GM18868 (cell line): ENCODE results near the gene ERI3.

Experiments used
- ATAC-seq: cut with Tn5 transposase; IDR thresholded peaks from one replicate; pipeline ENCODE4 v1.9.1; 2021; ENCODE audit warnings: mild to moderate bottlenecking, moderate library complexity; ENCODE audit not compliant: unreplicated experiment

ERI3 gene

DNA sequence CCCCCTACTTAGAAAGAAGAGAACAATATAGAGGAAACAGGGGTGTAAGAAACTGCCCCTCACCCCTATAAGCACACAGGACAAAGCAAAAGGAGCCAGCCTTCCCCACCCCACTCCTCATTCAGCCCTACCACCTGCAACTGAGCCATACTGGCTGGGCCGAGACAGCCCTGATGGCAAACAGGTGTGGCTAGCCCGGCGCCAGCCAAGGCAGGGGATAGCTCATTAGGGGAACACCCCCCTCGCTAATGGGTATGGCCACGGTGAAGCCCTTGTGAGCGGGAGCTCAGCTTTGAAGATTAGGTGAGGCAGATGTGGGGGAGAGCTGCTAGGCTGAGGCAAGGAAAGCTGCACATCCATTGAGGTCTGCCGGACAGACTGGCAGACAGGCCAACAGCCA lies 65.5 kb downstream of the ERI3 start:
- ATAC-seq: no peak

DNA sequence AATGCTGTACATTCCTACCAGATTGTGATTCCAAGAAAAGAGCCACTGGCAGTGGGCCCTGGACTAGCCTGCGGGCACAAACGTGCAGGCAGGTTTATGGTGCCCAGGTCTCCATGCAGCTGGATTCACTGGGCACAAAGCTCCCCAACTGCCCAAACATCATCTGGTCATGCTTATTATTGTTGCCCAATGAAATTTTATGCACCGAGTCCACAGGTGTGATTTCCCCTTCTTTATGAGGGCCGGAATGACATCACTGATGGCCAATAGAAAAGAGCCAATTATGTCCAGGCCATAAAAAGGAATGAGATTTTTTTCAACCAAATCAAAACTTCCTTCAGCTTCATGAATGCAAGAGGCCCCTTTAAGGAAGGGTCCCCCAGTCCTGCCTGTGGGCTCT lies 66.2 kb downstream of the ERI3 start:
- ATAC-seq: no peak

DNA sequence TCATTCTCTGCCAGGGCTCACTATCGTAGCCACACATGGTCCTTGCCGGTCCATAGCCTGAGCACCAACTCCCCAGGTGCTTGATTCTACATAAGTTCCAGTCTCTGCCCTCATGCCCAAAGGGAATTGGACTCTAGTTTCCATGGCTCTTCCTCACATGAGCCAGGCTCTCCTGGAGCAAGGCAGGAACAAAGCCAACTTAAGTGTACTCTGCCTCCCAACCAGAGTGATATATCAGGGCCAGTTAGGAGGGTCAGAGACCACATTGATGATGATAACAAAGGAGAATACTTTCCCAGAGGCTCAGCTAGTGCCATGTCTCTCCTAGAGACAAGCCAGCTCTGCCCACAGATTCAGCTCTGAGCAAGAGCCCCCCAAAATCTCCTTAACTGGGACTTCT lies 70.9 kb downstream of the ERI3 start:
- no peak for ATAC-seq

DNA sequence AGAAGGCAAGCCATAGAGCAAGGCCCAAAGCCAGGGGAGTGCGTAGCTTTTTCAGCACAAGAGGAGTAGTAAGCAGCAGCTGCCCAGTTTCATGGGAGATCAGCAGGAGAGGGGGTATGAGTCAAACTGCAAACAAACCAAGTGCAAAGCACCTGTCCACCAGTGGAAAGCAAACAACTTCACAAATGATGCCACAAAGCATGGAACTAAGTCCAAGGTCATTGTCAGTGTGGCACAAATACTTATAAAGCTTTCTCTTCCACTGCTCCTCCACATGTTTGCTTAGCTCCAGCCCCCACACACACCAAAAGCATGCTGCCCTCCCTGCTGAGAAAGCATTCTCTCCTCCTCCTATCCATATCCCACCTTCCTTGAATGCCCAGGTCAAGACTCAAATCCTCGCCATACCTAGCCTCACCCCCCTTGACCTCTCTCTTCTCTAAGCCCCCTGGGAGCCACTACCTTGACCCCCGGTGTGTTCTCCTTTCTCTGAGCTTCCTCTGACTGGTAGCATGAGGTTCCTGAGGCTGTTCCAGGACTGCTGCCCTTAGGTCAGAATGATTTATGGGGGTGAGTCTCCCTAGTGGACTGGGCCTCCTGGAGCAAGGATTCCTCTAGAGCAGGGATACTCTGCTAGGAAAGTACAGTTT lies 71.4 kb downstream of the ERI3 start:
- ATAC-seq: no peak

DNA sequence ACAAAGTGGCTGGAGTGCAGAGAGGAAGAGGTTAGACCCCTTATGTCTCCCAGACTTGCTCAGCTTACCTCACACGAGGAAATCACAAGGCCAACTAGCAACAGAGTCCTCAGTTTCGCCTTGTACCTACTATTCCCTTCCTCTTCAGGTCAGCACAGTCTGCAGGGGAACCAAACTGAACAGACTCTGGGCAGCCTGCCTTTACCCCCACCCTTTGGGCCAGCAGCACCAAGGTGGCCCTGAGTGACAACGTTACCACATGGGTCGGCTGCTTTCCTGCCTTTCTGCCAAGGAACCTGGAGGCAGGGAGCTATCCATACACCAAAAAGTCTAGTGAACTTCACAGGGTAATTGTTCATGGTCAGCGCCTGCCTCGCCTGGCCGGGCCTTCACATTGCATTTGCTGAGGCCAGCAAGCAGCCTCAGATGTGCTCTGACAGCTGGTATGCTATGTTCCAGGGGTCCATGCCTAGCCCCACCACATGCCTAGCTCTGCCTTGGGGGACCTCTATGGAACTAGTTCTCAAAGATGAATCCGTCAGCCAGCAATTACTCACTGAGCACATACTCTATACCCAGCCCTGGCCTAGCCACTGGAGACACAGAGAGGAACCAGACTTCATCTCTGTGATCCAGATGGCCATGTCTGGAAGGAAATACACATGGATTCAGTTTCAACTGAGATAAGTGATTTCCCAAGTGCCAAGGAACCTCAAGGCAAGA lies 72.2 kb downstream of the ERI3 start:
- ATAC-seq: no peak

DNA sequence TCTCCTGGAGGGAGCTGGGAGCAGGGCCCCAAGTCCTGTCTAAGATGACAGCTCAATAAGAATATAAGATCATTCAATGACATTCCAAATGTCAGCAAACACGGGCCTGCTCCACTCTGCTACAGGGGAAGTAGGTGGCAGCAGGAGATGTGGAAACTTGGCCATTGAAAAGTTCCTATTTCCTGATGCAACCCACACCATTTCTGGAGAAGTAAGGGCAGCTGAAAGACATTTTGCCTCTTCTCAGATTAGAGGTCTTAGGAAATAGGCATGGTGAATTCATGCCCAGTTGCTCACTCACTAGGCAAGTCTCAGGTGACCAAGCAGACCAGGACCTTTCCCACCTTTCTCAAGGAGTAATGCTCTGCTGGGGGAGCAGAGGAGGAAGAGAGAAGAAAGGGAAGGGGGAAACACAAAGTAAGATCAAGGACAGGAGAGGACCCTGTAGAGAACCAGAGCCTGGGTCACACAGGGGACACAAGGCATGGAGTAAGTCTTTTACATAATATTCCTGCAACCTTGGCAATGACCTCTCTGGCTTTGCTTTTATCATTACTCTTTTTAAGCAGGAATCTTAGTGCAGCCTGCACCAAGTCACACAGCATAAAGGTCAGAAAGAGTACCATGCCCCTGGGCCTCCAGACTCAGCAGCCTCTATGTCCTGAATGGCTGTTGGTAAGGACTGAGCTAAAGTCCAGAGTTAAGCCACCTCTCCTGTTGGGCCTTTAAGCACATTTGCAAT lies 72.9 kb downstream of the ERI3 start:
- ATAC-seq: no peak

DNA sequence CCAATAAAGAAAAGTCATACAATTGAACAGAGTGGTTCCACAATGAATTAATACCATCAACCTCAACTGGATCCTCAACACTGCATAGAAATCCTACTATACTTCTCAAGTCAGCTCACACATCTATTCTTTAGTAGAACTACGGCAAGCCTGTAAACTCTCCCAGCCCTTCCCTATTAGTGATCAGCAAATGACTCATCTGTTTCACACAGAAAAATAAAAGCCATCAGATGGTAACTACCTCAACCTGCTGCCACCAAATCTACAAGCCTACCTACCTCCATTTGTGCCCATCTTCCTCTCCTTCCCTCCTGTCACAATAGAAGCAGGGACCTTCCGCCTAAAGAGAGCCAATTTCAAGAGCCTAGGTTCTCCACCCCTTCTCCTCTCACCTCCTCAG lies 78.2 kb downstream of the ERI3 start:
- no peak for ATAC-seq

DNA sequence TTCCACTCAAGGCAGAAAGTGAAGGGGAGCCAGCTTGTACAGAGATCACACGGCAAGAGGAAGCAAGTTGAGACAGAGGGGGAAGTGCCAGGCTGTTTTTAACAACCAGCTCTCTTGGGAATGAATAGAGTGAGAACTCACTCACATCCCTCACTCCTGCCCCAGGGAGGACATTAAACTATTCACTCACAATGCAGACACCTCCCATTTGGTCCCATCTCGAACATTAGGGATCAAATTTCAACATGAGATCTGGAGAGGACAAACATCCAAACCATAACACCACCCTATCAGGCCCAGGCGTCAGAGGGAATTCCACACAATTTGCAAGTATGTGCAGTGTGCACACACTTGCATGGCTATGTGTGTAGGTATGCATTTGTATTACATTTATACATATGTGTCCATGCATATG lies 79.1 kb downstream of the ERI3 start:
- ATAC-seq: no peak

DNA sequence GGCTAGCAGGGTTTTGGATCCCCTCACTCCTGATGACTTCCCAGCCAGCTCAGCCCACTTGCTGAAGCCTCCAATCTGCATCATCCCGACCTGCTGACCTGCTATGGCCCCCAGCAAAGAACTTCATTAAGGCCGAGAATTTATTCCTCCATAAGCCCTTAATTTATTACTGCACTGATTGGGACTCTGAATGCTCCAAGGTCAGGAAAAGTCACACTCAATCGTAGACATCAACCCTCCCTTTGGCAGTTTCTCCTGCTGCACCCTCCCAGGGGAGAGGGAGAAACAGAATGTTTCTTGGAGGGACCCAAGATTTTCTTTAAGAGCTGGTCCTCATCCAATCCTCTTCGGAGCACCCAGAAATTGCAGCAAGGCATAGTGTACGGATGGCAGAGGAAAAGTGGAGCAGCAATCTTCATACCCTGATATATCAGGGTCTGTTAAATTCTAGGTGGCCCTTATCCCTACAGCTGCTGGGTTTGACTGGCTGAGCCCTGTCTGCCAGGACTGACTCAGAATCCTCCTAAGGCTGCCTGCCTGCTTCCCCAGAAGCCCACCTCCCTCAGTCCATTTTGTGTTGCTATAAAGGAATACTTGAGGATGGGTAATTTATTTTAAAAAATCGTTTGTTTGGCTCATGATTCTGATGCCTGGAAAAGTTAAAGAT lies 79.6 kb downstream of the ERI3 start:
- no peak for ATAC-seq

DNA sequence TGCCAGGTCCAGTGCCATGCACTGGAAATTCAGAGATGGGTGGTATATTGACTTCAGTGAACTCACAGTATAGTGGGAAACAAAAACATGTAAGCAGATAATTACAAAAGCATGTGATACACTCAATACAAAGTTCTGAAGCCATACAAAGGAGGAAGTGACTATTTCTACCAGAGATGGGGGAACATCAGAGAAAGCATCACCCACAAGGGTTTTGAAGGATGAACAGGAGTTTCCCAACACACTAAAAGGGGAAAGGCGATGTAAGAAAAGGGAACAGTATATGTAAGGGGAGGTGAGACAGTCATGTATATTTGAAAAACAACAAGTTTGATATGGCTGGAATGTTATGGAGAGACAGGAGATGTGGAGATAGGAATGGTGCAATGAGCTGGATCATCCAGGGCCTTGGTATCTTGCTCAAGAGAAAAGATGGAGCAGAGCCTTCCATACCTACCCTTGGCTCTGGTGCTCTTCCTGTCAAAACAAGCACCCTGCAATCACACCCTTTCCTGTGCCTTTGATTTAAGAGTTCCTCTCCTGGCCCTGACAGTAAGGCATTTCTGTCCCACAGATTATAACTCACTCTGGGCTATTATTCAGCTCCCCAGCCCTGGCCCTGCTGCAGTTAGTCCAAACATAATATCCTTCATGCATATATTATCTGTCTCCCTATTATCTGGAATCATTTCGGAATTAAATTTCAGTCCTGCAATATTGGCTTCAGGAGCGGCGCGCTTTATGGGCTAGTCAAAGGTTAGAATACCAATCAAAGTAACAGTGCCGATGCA lies 81.3 kb downstream of the ERI3 start:
- ATAC-seq: no peak

DNA sequence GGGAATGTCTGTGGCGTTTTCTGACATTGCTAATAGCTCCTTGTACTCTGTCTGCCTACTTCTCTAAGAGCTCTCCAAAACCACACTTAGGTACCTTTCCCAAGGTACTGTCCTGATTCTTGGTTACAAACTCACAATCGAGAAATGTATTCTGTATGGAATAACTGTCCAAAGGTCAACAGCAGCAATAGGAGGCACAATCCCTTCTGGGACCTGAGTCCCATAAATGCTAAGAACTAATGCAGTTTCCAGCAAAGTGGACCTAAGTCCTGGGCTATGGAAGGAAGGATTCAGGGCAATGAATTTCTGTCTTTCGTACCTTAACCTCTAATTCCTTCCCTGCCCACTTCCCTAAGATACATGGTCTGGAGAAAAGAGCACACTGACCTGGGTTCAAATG lies 82.1 kb downstream of the ERI3 start:
- no peak for ATAC-seq

DNA sequence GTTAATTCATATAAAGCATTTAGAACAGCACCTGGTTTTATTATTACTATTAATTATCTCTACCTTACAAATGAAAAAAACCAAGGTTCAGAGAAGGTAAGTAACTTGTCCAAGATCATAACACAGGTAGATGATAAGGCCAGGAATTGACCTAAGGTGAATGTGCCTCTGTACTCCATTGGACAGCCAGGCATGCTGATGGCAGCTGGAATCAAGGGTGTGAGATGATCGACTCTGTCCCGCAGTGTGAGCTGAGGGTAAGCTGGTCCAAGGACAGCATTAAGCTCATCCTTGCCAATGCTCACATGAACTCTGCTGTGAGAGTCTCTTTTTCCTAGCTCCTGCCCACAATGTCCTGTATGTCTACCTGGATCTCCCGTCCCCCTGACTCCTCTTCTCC lies 83.4 kb downstream of the ERI3 start:
- ATAC-seq: no peak

DNA sequence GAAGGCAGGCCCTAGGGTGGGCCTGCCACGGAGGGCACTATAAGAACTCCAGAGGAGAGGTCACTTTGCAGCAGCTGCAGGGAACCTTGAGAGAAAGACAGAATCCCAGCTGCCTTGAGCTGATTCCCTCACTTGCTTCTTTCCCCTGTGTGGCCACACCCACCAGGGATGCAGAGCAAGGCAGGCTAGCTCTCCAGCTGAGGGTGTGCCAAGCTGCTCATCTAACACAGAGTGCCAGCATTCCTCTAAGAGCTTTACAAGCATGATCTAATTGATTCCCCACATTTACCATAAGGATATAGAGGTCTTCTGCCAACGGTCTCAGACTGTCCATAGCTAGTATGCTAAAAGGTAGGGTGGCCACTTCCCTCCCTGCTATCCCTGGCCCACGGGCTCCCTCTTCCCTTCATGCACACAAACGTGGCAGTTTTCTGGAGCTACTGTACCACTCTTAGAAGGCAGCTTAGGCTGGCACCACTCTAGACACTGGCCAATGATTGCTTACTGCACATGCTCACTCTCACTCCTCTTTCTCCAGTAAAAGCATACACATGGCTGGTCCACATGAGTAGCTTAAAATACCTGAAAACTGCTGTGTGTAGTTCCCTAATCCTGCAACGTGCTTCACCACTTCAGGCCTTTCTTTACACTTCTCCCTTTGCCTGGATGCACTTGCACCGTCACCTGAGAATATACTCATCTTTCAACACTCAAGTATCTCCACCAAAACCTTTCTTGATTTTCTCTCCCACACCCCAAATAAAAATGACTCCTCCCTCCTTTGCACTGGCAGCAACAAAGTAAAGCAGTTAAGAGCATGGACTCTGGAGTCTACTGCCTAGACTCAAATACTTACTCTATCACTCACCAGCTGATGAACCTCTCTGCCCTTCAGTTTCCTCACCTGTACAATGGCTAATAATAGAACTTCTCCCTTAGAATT lies 84.1 kb downstream of the ERI3 start:
- ATAC-seq: no peak

DNA sequence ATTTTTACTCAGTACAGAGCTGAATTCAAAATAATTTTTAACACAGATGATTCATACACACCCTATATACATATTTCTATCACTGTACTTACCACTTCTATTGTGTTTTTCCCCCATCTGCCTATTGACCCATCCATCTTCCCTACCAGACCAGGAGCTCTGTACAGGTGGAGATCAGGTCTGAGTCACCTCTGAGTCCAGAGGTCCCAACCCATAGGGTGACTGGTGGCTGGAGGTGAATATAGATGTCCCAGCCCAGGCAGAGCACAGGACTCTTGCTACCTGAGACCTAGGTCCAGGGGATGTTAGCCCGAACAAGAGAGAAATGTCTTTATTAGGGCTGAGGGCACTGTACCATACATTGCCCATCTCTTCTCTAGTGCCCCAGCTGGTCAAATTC lies 87.0 kb downstream of the ERI3 start:
- ATAC-seq: no peak

DNA sequence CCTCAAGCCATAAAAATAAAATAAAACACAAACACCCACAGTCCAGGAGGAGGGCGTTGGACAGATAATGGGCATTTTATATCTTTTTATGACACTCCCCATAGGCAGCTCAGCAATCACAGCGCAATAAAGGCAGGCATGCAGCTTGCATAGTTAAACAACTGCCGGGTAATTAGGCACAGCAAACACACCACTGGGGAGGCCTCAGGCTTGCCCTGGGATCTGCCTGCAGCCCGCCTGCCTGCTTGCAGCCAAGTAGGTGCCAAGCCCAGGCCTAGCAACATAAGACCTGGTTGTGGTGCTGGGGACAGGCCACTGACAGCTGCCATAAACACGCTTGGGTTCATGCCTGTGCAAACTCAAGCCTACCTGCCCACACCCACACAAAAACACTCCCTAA lies 87.6 kb downstream of the ERI3 start:
- no peak for ATAC-seq

DNA sequence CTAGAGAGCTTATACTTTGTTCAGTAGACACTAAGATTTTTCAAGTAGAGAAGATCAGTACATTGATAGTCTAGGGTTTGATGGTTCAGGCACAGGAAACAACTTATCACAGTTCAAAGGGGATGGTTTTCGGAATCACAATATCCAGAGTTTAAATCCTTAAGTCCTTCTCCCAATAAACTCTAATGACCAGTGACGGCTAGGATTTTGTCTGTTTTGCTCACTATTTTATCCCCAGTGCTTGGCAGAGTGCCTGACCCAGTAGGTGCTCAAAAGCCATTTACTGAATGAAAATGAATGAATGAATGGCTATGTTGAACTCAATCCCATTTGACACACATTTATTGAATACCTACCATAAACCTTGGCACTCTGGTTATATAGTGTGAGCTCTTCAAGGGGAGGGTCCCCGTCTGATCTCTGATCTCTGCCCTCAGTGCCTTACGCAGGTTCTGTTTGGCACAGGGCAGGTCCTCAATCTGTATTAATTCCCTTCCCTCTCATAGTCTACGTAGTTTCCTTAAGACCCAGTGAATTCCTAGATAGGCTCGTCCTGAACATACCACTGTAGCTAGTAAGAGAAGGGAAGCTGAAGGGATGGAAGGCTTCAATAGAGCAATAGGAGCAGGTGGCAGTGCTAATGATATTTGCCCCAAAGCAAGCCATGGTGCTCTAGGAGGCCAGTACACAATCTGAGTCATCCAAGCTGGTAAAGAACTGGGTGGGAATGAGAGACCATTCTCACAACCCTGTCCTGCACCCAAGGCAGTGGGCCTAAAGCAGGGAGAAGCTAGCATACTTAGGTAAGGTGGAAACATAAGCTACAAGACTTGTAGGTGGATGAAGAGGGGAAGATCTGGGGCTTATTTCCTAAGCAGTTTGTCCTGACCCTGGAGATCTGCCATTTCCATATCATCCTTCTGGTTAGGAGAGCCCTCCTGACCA lies 88.4 kb downstream of the ERI3 start:
- ATAC-seq: no peak

DNA sequence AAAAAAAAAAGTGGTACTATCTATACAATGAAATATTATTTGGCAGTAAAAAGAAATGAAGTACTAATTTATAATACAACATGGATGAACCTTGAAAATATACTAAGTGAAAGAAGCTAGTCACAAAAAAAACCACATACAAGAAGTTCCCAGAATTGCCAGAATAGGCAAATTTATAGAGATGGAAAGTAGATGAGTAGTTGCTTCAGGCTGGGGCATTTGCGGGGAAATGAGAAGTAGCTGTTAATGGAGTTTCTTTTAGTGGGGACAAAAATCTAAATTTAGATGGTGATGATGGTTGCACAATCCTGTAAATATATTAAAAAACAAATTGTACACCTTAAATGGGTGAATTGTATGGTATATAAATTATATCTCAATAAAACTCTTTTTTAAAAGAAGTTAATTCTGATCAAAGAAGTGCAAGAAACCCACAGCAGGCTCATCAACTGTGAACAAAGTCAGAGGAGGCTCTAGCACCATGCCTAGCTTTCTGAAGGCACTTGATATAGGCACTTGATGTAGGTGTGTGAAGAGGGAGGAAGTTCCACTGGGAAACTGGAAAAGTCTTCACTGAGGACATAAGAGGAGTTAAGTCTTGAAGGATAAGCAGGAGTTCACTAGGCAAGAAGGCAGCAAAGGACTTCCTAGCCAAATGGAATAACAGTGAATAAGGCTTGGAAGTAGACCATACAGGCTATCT lies 89.2 kb downstream of the ERI3 start:
- no peak for ATAC-seq

DNA sequence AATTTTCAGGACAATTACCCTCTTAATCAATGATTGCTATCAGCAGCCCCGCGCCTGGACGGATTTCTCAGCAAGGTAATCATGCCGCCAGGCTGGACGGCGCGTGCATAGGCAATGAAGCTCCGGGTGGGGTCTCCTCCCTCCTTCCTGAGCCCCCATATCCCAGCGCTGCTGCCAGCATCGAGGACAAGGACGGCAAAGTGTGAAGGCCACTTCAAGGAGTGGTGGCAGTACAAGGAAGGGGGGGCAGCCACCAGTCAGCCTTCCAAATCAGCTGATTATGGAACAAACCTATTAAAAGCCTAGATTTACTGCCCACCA lies 90.6 kb downstream of the ERI3 start:
- no peak for ATAC-seq
